HL-60 (cell line): ENCODE results near the gene TMCC3.

Experiments used
- POLR2AphosphoS5 ChIP-seq: IDR thresholded peaks from 2 replicates; pipeline ENCODE4 v1.6.1; 2012; ENCODE audit warnings: low read depth
- SPI1 ChIP-seq: IDR thresholded peaks from 2 replicates; pipeline ENCODE4 v1.6.1; 2012; ENCODE audit warnings: low read depth, mild to moderate bottlenecking, borderline replicate concordance
- TF ChIP-seq, protein P1 (sequence below): IDR thresholded peaks from one replicate; pipeline ENCODE4 v1.5.1; 2011; ENCODE audit warnings: low read length, control low read depth, inconsistent platforms; ENCODE audit not compliant: insufficient read depth
- TF ChIP-seq, protein P2 (sequence below): IDR thresholded peaks from 2 replicates; pipeline ENCODE4 v1.6.1; 2012; ENCODE audit warnings: low read depth; ENCODE audit not compliant: insufficient replicate concordance

DNA sequence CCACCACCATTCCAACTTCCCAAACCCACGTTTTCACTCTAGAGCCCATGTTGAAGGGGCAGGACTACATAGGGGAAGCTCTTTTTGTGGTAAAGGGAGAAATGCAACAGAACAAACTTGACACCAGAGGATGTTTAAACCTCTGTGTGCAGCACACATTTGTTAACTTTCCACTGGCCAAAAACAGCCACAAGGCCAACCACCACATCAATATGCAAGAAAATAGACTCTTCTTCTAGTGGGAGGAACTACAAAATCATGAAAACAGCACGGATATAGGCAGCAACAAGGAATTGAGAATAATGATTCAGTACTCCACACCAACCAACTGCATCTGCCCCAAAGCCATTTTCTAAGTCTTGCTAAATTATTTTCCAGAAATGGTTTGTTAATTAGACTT lies 124.4 kb downstream of the TMCC3 start:
- TF ChIP-seq, protein P1, sequence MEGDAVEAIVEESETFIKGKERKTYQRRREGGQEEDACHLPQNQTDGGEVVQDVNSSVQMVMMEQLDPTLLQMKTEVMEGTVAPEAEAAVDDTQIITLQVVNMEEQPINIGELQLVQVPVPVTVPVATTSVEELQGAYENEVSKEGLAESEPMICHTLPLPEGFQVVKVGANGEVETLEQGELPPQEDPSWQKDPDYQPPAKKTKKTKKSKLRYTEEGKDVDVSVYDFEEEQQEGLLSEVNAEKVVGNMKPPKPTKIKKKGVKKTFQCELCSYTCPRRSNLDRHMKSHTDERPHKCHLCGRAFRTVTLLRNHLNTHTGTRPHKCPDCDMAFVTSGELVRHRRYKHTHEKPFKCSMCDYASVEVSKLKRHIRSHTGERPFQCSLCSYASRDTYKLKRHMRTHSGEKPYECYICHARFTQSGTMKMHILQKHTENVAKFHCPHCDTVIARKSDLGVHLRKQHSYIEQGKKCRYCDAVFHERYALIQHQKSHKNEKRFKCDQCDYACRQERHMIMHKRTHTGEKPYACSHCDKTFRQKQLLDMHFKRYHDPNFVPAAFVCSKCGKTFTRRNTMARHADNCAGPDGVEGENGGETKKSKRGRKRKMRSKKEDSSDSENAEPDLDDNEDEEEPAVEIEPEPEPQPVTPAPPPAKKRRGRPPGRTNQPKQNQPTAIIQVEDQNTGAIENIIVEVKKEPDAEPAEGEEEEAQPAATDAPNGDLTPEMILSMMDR: no peak
- TF ChIP-seq, protein P2, sequence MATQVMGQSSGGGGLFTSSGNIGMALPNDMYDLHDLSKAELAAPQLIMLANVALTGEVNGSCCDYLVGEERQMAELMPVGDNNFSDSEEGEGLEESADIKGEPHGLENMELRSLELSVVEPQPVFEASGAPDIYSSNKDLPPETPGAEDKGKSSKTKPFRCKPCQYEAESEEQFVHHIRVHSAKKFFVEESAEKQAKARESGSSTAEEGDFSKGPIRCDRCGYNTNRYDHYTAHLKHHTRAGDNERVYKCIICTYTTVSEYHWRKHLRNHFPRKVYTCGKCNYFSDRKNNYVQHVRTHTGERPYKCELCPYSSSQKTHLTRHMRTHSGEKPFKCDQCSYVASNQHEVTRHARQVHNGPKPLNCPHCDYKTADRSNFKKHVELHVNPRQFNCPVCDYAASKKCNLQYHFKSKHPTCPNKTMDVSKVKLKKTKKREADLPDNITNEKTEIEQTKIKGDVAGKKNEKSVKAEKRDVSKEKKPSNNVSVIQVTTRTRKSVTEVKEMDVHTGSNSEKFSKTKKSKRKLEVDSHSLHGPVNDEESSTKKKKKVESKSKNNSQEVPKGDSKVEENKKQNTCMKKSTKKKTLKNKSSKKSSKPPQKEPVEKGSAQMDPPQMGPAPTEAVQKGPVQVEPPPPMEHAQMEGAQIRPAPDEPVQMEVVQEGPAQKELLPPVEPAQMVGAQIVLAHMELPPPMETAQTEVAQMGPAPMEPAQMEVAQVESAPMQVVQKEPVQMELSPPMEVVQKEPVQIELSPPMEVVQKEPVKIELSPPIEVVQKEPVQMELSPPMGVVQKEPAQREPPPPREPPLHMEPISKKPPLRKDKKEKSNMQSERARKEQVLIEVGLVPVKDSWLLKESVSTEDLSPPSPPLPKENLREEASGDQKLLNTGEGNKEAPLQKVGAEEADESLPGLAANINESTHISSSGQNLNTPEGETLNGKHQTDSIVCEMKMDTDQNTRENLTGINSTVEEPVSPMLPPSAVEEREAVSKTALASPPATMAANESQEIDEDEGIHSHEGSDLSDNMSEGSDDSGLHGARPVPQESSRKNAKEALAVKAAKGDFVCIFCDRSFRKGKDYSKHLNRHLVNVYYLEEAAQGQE: no peak
- no peak for TF ChIP-seq POLR2AphosphoS5
- TF ChIP-seq SPI1: no peak; the same call in 1 of the 2 replicates
